SJCRH30 (cell line): ENCODE measurements around the gene ZSWIM5. TPM values are rescaled to one million over a fixed set of nuclear protein-coding genes. Genes with fewer than 3 reads are reported as not detected.
"Not testable (repeated sequence)": the region's sequence is repeated elsewhere in the genome, so short reads cannot be mapped to it uniquely, and the experiment has no call there.

Experiments used
- DNase-seq, 2 experiments: peaks; one replicate each; pipeline ENCODE4 v3.0.0-alpha.2; 2015 to 2020
- H3K27ac ChIP-seq: fragments of 250-450 bp; sonication (Bioruptor Pico); 2 replicates; pipeline ENCODE4 v1.5.1; 2020; ENCODE audit warnings: mild to moderate bottlenecking, moderate library complexity
- H3K27me3 ChIP-seq: fragments of 250-450 bp; sonication (Bioruptor Pico); 2 replicates; pipeline ENCODE4 v1.5.1; 2020; ENCODE audit warnings: mild to moderate bottlenecking, moderate library complexity
- H3K36me3 ChIP-seq: fragments of 250-450 bp; sonication (Bioruptor Pico); 2 replicates; pipeline ENCODE4 v1.5.1; 2020; ENCODE audit warnings: mild to moderate bottlenecking, moderate library complexity
- H3K4me1 ChIP-seq: fragments of 250-450 bp; sonication (Bioruptor Pico); 2 replicates; pipeline ENCODE4 v1.5.1; 2020; ENCODE audit warnings: mild to moderate bottlenecking, moderate library complexity
- H3K4me3 ChIP-seq: fragments of 250-450 bp; sonication (Bioruptor Pico); 2 replicates; pipeline ENCODE4 v1.5.1; 2020; ENCODE audit warnings: mild to moderate bottlenecking, moderate library complexity
- H3K9me3 ChIP-seq: fragments of 250-450 bp; sonication (Bioruptor Pico); replicated peaks from 2 replicates; pipeline ENCODE4 v1.5.1; 2020; ENCODE audit warnings: mild to moderate bottlenecking, moderate library complexity
- total RNA-seq: library from RNA; depleted of rRNA; stranded (reverse); fragments of >200 nt; shearing (Covaris generic); gene quantifications from 2 replicates; pipeline ENCODE4 v1.2.3, GENCODE V29; 2014

Gene ZSWIM5
- total RNA-seq, 1 experiment from 2014 or later, result 0.18 TPM

DNA sequence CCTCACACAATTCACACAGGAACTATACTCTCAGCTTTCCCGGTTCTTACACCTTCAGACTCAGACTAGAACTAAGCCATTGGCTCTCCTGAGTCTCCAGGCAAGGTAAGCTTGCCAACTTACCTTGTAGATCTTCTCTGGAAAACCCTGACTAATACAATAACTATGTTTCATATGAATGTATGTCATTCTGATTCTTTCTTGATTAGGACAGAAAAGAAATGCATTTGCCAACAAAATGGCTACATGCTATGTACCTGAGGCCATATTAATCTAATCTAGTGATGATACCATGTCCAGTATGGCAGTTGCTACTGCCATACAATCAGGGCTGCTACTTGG, 9.8 kb upstream of the ZSWIM5 start:
- Histone ChIP-seq H3K4me3 (no peak overlapping the region), H3K27me3 (0 out of 2 replicates have a peak, but pooled peaks cover 3% of the 10 kb centered on the region), H3K4me1 (no peaks in the 10 kb centered on the region), H3K27ac (no peak overlapping the region), H3K9me3 (no peaks in the 10 kb centered on the region), H3K36me3 (no peaks in the 10 kb centered on the region)
- no peak for DNase-seq

DNA sequence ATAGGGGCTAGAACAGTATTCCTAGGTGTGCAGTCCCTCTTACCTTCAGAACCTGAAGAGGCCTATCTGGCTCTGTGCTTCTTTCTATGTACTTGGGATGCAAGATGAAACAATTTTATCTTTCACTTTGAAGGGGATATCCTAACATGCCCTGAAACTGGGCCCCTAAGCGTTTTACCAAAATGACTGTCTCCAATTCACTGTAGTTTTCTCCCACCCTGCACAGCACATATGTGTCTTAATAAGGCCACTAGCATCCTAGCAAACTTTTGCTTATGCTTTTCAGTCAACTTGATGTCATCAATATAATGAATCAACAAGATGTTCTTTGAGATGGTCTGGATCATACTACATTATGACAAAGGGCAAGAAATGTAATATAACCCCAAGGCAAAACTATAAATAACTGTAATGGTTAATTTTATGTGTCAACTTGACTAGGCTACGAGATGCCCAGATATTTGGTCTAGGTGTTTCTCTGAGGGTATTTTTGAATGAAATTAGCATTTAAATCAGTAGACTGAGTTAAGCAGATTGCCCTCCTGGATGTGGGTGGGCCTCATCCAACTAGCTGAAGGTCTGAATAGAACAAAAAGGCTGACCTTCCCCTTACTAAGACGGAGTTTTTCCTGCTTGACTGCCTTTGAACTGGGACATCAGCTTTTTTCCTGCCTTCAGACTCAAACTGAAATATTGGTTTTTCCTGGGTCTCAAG, 9.2 kb upstream of the ZSWIM5 start:
- Histone ChIP-seq H3K4me3 (no peak overlapping the region), H3K4me1 (no peaks in the 10 kb centered on the region), H3K27ac (no peak overlapping the region), H3K36me3 (no peaks in the 10 kb centered on the region), H3K9me3 (no peaks in the 10 kb centered on the region), H3K27me3 (0 out of 2 replicates have a peak, but pooled peaks cover 3% of the 10 kb centered on the region)
- DNase-seq, result no peak

DNA sequence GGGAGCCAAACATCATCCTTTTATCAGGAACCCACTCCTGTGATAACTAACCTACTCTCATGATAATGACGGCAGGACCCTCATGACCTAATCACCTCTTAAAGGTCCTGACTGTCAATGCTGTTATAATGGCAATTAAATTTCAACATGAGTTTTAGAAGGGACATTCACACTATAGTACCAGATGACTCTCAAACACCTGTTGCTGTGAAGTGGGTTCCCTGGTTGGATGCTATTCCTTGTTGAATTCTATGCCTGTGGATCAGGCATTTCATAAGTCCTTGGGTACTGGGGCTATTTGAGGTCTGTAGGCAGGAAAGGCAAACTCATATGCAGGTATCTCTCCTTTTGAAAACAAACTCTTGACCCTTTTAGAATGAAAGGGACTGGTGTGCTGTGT, 7.5 kb upstream of the ZSWIM5 start:
- Histone ChIP-seq H3K4me1 (no peaks in the 10 kb centered on the region), H3K36me3 (no peaks in the 10 kb centered on the region), H3K27me3 (0 out of 2 replicates have a peak, but pooled peaks cover 3% of the 10 kb centered on the region), H3K27ac (no peak overlapping the region), H3K9me3 (no peaks in the 10 kb centered on the region), H3K4me3 (no peak overlapping the region)
- no peak for DNase-seq

DNA sequence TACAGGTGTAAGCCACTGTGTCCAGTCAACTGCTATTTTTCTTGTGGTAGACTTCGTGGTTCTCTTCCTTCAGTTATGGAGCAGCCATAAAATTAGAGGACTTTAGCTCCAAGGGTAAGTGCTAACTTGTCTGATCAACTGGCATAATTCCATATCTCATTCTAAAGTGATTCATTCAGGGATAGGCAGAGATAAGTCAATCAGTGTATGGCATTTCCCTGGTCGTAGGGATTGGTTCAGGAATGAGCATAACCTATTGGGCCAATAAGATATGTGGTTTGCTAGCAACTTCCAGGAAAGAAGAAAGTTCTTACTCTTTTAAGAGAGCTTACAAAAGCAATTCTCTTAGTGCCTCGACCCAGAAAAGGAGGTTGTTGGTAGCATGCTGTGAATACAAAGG, 4.7 kb upstream of the ZSWIM5 start:
- H3K4me3 ChIP-seq, result no peak overlapping the region
- no peaks in the 10 kb centered on the region for H3K4me1 ChIP-seq

DNA sequence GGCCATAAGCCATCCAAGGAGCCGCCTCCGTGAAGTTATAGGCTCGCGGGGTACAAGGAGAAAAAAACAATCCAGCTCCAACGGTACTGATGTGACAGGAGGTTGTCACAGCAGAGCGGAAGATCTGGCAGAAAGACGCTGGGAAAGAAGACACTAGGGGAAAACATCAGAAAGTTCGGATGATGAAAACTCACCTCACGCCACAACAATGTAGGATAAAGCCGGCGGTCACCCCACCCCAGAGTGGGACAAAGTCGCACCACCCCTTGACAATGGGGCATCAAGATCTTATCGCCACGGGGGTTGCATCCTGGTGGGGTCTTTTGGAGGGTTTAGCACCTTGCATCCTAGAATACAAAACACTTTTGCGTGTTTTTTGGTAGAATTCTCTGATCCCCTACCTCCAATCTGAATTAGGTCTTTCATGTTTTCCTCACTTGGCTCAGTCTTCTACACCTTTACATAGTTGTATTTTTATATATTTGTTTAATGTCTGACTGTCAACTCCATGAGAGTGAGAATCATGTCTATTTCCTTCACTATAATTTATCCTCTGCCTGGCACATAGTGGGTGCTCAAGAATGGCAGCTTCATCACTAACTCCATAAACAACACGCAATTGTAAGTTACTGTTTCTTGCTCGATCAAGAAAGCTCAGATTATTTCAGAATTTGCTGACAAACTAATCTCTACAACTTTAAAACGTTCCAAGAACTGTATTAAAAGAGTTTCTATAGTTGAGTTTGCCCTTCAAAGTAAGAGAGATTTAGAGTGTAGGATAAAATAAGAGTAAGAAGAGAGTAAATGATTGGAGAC, 611 bp upstream of the ZSWIM5 start:
- Histone ChIP-seq H3K27me3 (peaks cover 31% of the 10 kb centered on the region), H3K27ac (no peak overlapping the region), H3K4me3 (peak overlapping the region; percentile 72), H3K36me3 (no peaks in the 10 kb centered on the region), H3K4me1 (no peaks in the 10 kb centered on the region), H3K9me3 (peaks cover 3% of the 10 kb centered on the region; the same call in 1 of the 2 replicates)
- no peak for DNase-seq

More for the DNA sequence above, 4.7 kb upstream of the ZSWIM5 start:
- Histone ChIP-seq H3K9me3 (peaks cover 3% of the 10 kb centered on the region; the same call in 1 of the 2 replicates), H3K27ac (no peak overlapping the region), H3K27me3 (peaks cover 12% of the 10 kb centered on the region), H3K36me3 (no peaks in the 10 kb centered on the region)
- DNase-seq, result no peak

DNA sequence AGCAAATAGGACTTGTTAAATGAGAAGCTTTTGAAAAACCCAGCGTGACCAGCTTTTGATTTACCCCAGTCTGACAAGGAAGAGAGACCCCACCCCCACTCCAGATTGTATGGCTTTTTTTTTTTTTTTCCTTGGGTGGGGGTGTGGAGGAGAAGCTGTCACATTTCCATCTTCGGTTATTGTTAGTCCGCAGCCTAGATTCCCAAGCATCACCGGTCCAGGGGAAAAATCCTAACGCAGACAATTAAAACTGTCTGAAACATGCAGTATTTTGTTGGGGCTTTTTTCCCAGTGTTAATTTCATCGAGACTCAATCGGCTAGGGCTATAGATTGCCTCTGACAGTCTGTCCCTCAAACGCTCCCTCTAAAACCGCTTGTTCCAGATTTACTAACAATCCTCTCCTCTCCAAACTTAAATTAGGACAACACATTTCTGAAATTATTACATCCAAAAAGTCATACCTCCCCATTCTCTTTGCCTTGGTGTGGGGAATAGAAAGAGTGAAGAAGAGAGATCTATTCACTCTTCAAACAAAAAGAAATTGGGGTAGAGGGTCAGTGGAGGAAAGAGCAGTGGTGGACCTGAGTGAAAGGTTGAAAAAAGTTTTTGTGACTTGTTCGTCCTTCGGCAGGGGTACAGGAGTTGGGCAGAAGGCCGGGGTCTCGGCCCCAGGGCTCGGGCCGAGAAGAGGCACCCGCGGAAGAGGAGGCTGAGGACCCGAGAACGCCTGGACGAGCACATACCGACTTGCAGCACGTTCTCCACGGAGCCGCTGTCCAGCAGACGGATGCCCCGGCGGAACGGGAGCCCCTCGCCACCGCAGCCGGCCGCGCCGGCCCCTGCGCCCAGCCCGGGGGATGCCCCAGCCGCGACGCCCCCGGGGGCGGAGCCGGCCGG, 1.1 kb downstream of the ZSWIM5 start:
- Histone ChIP-seq H3K9me3 (peaks cover 3% of the 10 kb centered on the region; the same call in 1 of the 2 replicates), H3K27ac (no peak overlapping the region), H3K36me3 (no peaks in the 10 kb centered on the region), H3K4me3 (no peak overlapping the region), H3K27me3 (peaks cover 31% of the 10 kb centered on the region), H3K4me1 (no peaks in the 10 kb centered on the region)
- DNase-seq, result peak; percentile 38 to 40

DNA sequence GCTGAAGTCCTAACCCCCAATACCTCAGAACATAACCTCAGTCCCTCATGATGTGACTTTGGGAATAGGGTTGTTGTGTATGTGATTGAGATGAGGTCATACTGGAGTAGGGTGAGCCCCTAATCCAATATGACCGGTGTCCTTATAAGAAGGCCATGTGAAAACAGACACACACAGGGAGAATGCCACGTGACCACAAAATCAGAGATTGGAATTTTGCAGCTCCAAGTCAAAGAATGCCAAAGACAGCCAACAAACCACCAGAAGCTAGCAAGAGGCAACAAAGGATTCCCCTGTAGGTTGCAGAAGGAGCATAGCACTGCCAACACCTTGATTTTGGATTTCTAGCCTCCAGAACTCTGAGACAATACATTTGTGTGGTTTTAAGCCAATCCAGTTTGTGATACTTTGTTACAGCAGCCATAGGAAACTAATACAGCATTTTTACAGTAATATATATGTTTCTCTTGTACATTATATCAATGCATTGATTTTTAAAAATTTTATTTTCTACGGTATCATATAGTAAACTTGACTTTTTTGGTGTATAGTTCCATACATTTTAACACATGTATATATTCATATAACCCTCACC, 5.4 kb downstream of the ZSWIM5 start:
- no peaks in the 10 kb centered on the region for H3K9me3 ChIP-seq
- H3K4me1 ChIP-seq, result no peaks in the 10 kb centered on the region
- no peak overlapping the region for H3K27ac ChIP-seq
- DNase-seq, result peak in 1 of 2 experiments; percentile 6
- H3K36me3 ChIP-seq, result no peaks in the 10 kb centered on the region
- no peak overlapping the region for H3K4me3 ChIP-seq
- H3K27me3 ChIP-seq, result peaks cover 19% of the 10 kb centered on the region

DNA sequence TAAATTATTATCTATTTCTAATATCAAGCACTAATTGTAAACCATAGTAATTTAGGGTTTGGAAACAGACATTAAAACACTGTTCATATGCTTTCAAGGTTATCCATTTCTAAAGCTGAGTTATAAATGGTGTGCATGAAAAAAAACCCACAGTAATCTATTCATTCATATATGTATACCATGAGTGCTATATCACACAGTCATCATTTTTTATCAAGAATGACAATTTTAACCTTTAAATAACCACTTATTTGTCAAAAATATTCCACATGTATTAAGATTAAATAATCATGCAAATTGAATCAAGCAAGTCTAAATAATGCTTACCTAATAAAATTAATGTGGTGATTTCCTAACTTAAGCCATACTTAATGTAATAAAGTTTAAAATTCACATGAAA, 6.0 kb downstream of the ZSWIM5 start:
- DNase-seq, result no peak
- Histone ChIP-seq H3K4me3 (no peak overlapping the region), H3K9me3 (no peaks in the 10 kb centered on the region), H3K27me3 (peaks cover 18% of the 10 kb centered on the region), H3K36me3 (no peaks in the 10 kb centered on the region), H3K4me1 (no peaks in the 10 kb centered on the region), H3K27ac (no peak overlapping the region)

DNA sequence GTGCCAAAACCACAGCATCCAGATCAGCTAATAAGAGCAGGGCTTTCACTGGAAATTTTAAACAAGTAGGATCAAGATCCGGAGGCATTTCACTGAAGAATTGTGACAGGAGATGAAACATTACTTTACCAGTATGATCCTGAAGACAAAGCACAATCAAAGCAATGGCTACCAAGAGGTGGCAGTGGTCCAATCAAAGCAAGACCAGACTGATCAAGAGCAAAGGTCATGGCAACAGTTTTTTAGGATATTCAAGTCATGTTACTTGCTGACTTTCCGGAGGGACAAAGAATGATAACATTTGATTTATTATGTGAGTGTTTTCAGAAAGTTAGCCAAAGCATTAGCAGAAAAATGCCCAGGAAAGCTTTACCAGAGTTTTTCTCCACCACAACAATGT, 8.2 kb downstream of the ZSWIM5 start:
- no peaks in the 10 kb centered on the region; the same call in 1 of the 2 replicates for H3K27me3 ChIP-seq
- no peak overlapping the region for H3K27ac ChIP-seq
- no peaks in the 10 kb centered on the region for H3K9me3 ChIP-seq
- H3K36me3 ChIP-seq, result no peaks in the 10 kb centered on the region
- no peaks in the 10 kb centered on the region for H3K4me1 ChIP-seq
- DNase-seq, result no peak
- H3K4me3 ChIP-seq, result no peak overlapping the region

DNA sequence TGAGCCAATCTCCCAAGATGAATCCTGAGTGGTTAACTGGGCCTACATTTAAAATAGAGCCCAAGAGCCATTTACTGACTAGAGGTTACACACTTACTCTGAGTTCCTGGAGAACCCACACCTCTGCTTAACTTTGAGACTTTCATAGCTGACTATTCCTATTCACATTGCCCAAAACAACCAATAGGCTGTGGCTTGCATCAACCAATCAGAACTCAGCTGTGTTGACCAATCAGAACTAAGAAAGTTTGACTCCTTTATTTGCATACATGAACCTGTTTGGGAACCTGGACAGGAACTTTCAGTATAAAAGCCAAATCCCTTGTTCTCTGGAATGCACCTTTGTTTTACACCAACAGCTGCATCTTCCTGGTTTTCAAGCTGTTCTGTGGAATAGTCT, 9.5 kb downstream of the ZSWIM5 start:
- DNase-seq, result peak in 1 of 2 experiments; percentile 11
- Histone ChIP-seq H3K9me3 (no peaks in the 10 kb centered on the region), H3K4me1 (no peaks in the 10 kb centered on the region)

DNA sequence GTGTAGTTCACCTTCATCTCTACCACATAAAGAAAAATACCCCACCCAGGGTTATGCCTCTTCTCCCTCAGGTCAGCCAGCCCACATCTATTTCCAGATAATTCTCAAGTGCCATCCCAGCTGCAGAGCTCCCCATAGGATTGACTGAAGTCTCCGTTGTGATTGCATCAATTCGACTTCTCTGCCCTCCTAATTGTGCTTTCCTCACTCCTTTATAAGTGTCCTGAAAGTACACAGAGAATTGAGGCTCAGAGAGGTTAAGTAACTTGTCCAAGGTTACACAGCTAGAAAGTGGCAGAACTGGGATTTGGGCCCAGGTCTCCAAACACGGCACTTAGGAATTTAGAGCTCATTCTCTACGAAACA, 15.0 kb downstream of the ZSWIM5 start:
- H3K9me3 ChIP-seq, result no peaks in the 10 kb centered on the region
- no peak for DNase-seq
- no peak overlapping the region for H3K4me3 ChIP-seq
- no peaks in the 10 kb centered on the region for H3K4me1 ChIP-seq
- no peaks in the 10 kb centered on the region for H3K36me3 ChIP-seq
- H3K27ac ChIP-seq, result no peak overlapping the region
- H3K27me3 ChIP-seq, result peaks cover 6% of the 10 kb centered on the region; the same call in 1 of the 2 replicates

More for the DNA sequence above, 9.5 kb downstream of the ZSWIM5 start:
- Histone ChIP-seq H3K4me3 (no peak overlapping the region), H3K27me3 (peaks cover 6% of the 10 kb centered on the region; the same call in 1 of the 2 replicates), H3K27ac (no peak overlapping the region), H3K36me3 (no peaks in the 10 kb centered on the region)

DNA sequence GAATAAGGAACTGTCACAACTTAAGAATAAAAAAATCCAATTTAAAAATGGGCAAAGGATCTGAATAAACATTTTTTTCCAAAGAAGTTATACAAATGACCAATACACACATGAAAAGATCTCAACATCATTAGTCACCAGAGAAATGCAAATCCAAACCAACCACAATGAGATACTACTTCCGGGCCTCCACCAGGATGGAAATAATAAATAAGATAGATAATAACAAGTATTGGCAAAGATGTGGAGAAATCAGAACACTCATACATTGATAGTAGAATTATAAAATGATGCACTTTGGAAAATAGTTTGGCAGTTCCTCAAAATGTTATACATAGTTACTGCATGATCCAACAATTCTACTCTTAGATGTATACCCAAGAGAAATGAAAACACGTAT, 18.7 kb downstream of the ZSWIM5 start:
- Histone ChIP-seq H3K27ac (no peak overlapping the region), H3K4me1 (no peaks in the 10 kb centered on the region), H3K4me3 (no peak overlapping the region), H3K36me3 (no peaks in the 10 kb centered on the region), H3K9me3 (no peaks in the 10 kb centered on the region), H3K27me3 (peaks cover 5% of the 10 kb centered on the region; the same call in 1 of the 2 replicates)
- DNase-seq, result no peak

DNA sequence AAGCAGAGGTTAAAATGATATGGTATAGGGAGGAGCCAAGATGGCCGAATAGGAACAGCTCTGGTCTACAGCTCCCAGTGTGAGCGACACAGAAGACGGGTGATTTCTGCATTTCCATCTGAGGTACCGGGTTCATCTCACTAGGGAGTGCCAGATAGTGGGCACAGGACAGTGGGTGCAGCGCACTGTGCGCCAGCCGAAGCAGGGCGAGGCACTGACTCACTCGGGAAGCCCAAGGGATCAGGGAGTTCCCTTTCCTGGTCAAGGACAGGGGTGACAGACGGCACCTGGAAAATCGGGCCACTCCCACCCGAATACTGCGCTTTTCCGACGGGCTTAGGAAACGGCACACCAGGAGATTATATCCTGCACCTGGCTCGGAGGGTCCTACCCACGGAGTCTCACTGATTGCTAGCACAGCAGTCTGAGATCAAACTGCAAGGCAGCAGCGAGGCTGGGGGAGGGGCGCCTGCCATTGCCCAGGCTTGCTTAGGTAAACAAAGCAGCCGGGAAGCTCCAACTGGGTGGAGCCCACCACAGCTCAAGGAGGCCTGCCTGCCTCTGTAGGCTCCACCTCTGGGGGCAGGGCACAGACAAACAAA, 26.4 kb downstream of the ZSWIM5 start:
- H3K9me3 ChIP-seq, result peaks cover 10% of the 10 kb centered on the region
- not testable (repeated sequence) for H3K36me3 ChIP-seq, H3K4me3 ChIP-seq, H3K27me3 ChIP-seq, DNase-seq, H3K27ac ChIP-seq, H3K4me1 ChIP-seq

DNA sequence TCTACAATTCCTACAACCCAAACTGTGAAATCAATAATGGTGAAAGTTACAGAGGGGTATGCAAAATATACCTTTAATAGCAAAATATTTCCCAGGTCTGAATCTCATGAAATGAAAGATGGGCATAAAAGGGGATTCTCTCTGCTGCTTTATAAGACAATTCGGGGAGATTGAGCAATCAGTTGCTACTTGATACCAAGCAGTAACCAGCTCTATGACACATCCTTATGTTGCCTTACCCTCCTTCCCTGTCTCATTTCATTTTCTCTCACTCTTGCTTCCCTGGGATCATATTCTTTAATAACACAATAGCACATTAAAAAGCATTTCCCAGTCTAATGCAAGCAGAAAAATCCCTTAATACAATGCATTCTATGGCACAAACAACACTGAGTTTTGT, 29.0 kb downstream of the ZSWIM5 start:
- no peak for DNase-seq
- Histone ChIP-seq H3K27ac (no peak overlapping the region), H3K4me3 (no peak overlapping the region), H3K9me3 (peaks cover 10% of the 10 kb centered on the region), H3K27me3 (no peaks in the 10 kb centered on the region), H3K36me3 (no peaks in the 10 kb centered on the region), H3K4me1 (no peaks in the 10 kb centered on the region)
